ENCODE data around the gene GOLGA6L1. TPM values are rescaled to one million over a fixed set of nuclear protein-coding genes. Genes with fewer than 3 reads are reported as not detected.
"Not testable (repeated sequence)": the region's sequence is repeated elsewhere in the genome, so short reads cannot be mapped to it uniquely, and the experiment has no call there.

The GOLGA6L1 gene, protein sequence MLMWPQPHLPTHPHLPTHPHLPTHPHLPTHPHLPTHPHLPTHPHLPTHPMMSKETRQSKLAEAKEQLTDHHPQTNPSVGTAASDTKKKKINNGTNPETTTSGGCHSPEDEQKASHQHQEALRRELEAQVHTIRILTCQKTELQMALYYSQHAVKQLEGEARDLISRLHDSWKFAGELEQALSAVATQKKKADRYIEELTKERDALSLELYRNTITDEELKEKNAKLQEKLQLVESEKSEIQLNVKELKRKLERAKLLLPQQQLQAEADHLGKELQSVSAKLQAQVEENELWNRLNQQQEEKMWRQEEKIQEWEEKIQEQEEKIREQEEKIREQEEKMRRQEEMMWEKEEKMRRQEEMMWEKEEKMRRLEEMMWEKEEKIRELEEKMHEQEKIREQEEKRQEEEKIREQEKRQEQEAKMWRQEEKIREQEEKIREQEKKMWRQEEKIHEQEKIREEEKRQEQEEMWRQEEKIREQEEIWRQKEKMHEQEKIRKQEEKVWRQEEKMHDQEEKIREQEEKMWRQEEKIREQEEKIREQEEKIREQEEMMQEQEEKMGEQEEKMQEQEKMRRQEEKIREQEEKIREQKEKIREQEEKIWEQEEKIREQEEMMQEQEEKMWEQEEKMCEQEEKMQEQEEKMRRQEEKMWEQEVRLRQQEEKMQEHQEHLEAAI
- total RNA-seq (2012; rRNA removed): not detected in 2 replicates

- not testable (repeated sequence) for H3K4me2 ChIP-seq (ENCODE audit: low read length); H3K4me3 ChIP-seq (ENCODE audit: low read length); H3K9me3 ChIP-seq (replicated peaks; ENCODE audit: low read length); H3K27me3 ChIP-seq (ENCODE audit: control insufficient read depth, insufficient read depth, low read length); H3K36me3 ChIP-seq (ENCODE audit: insufficient read depth, low read length); H3K9ac ChIP-seq (ENCODE audit: low read depth, low read length); H3K4me1 ChIP-seq (ENCODE audit: control insufficient read depth, insufficient read depth, low read length)
These were observed at the start of gene GOLGA6L1 for GRCh38 chr15:23136722-23137121. Gene GOLGA6L1 (minus strand): TSS chr15:23136822. CDS start chr15:23136731, 91 bp downstream.

- H3K9ac ChIP-seq (ENCODE audit: low read depth, low read length); H3K4me2 ChIP-seq (ENCODE audit: low read length); H3K4me1 ChIP-seq (ENCODE audit: control insufficient read depth, insufficient read depth, low read length); H3K9me3 ChIP-seq (replicated peaks; ENCODE audit: low read length); H3K4me3 ChIP-seq (ENCODE audit: low read length); H3K36me3 ChIP-seq (ENCODE audit: insufficient read depth, low read length); H3K27me3 ChIP-seq (ENCODE audit: control insufficient read depth, insufficient read depth, low read length): not testable (repeated sequence)
These were observed 44.6 kb upstream of the GOLGA6L1 start for GRCh38 chr15:23181201-23181600.

GRCh38 chr15:23180547-23180927 is 43.9 kb upstream of the GOLGA6L1 start:
- not testable (repeated sequence) for H3K36me3 ChIP-seq (ENCODE audit: insufficient read depth, low read length); H3K9me3 ChIP-seq (replicated peaks; ENCODE audit: low read length); H3K4me3 ChIP-seq (ENCODE audit: low read length); H3K9ac ChIP-seq (ENCODE audit: low read depth, low read length); H3K4me2 ChIP-seq (ENCODE audit: low read length); H3K27me3 ChIP-seq (ENCODE audit: control insufficient read depth, insufficient read depth, low read length); H3K4me1 ChIP-seq (ENCODE audit: control insufficient read depth, insufficient read depth, low read length)

DNA sequence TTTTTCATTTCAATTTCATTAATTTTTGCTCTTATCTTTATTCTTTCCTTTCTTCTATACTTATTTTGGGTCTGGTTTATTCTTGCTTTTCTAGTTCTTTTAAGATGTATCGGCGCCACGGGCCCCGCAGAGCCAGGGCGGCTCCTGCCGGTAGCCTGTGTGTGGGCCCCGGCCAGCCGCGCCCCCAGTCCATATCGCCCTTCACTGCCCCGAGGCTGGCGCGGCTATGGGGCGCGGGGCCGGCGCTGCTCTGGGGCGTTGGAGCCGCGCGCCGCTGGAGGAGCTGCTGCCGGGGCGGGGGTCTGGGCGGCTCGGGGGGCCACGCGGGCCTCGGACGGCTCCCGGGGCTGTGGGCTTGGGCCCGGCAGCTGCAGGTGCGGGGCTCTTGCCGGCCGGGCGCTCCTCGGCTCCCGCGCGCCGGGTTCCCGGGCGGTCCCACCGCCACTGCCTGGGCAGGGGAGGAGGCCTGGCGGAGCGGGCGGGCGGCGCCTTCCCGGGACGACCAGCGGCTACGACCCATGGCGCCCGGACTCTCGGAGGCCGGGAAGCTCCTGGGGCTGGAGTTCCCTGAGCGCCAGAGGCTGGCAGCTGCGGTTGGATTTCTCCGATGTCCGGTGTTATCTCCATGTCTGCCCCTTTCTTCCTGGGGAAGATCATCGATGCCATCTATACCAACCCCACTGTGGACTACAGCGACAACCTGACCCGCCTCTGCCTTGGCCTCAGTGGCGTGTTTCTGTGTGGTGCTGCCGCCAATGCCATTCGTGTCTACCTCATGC is 43.3 kb upstream of the GOLGA6L1 start:
- H3K4me2 ChIP-seq (ENCODE audit: low read length); H3K9me3 ChIP-seq (replicated peaks; ENCODE audit: low read length); H3K4me3 ChIP-seq (ENCODE audit: low read length); H3K9ac ChIP-seq (ENCODE audit: low read depth, low read length); H3K36me3 ChIP-seq (ENCODE audit: insufficient read depth, low read length); H3K4me1 ChIP-seq (ENCODE audit: control insufficient read depth, insufficient read depth, low read length); H3K27me3 ChIP-seq (ENCODE audit: control insufficient read depth, insufficient read depth, low read length): not testable (repeated sequence)

GRCh38 chr15:23176683-23177082 is 40.1 kb upstream of the GOLGA6L1 start:
- H3K9me3 ChIP-seq (replicated peaks; ENCODE audit: low read length); H3K4me2 ChIP-seq (ENCODE audit: low read length); H3K4me3 ChIP-seq (ENCODE audit: low read length); H3K36me3 ChIP-seq (ENCODE audit: insufficient read depth, low read length); H3K27me3 ChIP-seq (ENCODE audit: control insufficient read depth, insufficient read depth, low read length); H3K9ac ChIP-seq (ENCODE audit: low read depth, low read length); H3K4me1 ChIP-seq (ENCODE audit: control insufficient read depth, insufficient read depth, low read length): not testable (repeated sequence)

- H3K9ac ChIP-seq (ENCODE audit: low read depth, low read length); H3K9me3 ChIP-seq (replicated peaks; ENCODE audit: low read length); H3K27me3 ChIP-seq (ENCODE audit: control insufficient read depth, insufficient read depth, low read length); H3K4me3 ChIP-seq (ENCODE audit: low read length); H3K4me2 ChIP-seq (ENCODE audit: low read length); H3K4me1 ChIP-seq (ENCODE audit: control insufficient read depth, insufficient read depth, low read length); H3K36me3 ChIP-seq (ENCODE audit: insufficient read depth, low read length): not testable (repeated sequence)
These were observed 39.0 kb upstream of the GOLGA6L1 start for GRCh38 chr15:23175606-23176005.

DNA sequence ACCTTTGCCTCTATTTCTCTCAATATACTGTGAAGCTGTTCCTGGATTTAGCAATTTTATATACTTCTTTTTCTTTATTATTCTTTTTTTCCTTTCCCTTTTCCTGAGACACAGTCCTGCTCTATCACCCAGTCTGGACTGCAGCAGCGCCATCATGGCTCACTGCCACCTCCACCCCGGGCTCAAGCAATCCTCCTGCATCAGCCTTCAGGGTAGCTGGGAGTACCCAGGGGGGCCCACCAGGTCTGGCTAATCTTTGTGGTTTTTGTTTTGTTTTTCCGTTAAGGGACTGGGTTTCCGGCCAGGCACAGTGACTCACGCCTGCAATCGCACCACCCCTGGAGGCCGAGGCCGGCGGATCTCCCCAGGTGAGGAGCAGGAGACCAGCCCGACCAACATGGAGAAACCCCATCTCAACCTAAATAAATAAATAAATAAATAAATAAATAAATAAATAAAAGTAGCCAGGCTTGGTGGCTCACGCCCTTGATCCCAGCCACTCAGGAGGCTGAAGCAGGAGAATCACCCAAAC is 38.1 kb upstream of the GOLGA6L1 start:
- not testable (repeated sequence) for H3K36me3 ChIP-seq (ENCODE audit: insufficient read depth, low read length); H3K4me1 ChIP-seq (ENCODE audit: control insufficient read depth, insufficient read depth, low read length); H3K9me3 ChIP-seq (replicated peaks; ENCODE audit: low read length); H3K27me3 ChIP-seq (ENCODE audit: control insufficient read depth, insufficient read depth, low read length); H3K4me2 ChIP-seq (ENCODE audit: low read length); H3K4me3 ChIP-seq (ENCODE audit: low read length); H3K9ac ChIP-seq (ENCODE audit: low read depth, low read length)

DNA sequence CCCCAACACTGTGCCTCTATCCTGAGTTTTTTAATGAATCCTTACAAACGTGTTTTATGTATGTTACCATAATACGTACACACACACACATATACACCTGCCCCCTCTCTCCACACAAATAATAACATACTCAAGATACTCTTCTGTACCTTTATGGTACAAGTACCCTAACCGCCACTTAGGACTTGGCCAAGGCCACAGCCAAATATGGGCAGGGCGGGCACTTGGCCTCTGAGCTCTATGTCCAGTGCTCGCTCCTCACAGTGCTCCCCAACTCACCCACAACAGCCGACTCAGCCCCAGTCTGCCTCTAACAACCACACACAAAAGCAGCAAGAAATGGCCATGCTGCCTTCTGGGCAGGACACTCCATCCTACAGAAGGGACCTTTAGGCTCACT is 3.8 kb downstream of the GOLGA6L1 start:
- not testable (repeated sequence) for H3K36me3 ChIP-seq (ENCODE audit: insufficient read depth, low read length); H3K9ac ChIP-seq (ENCODE audit: low read depth, low read length); H3K27me3 ChIP-seq (ENCODE audit: control insufficient read depth, insufficient read depth, low read length); H3K4me3 ChIP-seq (ENCODE audit: low read length); H3K4me1 ChIP-seq (ENCODE audit: control insufficient read depth, insufficient read depth, low read length); H3K9me3 ChIP-seq (replicated peaks; ENCODE audit: low read length); H3K4me2 ChIP-seq (ENCODE audit: low read length)

DNA sequence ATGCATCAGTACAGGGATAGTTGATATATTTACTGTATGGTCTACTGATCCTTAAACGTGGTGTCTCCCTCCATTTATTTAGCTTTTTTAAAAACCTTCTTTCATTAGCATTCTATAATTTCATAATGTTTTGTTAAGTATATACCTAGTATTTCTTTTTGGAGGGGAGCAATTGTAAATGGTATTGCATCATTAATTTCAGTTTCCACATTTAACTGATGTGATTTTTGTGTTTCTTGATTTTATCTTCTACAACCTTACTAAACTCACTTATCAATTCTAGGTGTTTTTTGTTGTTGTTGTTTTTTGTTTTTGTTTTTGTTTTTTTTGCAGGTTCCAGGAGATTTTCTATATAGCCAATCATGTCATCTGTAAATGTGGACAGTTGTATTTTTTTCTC is 18.4 kb downstream of the GOLGA6L1 start:
- H3K4me3 ChIP-seq (ENCODE audit: low read length): no peak overlapping the region
- no peak overlapping the region for H3K9ac ChIP-seq (ENCODE audit: low read depth, low read length)
- H3K36me3 ChIP-seq (ENCODE audit: insufficient read depth, low read length): no peaks in the 10 kb centered on the region
- no peaks in the 10 kb centered on the region for H3K4me1 ChIP-seq (ENCODE audit: control insufficient read depth, insufficient read depth, low read length)
- no peaks in the 10 kb centered on the region for H3K27me3 ChIP-seq (ENCODE audit: control insufficient read depth, insufficient read depth, low read length)
- H3K9me3 ChIP-seq (replicated peaks; ENCODE audit: low read length): no peaks in the 10 kb centered on the region
- no peak overlapping the region for H3K4me2 ChIP-seq (ENCODE audit: low read length)

DNA sequence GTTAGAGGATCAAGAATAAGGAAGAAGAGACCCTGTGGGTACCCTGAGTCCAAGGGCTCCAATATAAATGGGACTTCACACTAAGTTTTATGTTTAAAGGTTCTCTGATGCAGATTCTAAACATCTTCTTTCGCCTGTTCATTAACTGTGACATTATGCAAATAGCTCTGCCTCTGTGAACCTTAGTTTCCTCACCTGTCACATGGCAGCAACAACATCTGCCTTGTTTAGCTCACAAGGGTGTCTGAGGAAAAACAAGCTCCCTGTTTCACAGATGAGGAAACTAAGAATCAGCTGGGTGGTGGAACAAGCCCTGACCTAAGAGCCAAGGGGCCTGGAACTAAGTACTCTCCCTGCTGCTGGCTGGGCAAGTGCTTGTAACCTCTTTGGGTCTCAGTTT is 40.8 kb downstream of the GOLGA6L1 start:
- Histone ChIP-seq H3K4me1 (ENCODE audit: control insufficient read depth, insufficient read depth, low read length) (no peaks in the 10 kb centered on the region), H3K36me3 (ENCODE audit: insufficient read depth, low read length) (no peaks in the 10 kb centered on the region), H3K9me3 (replicated peaks; ENCODE audit: low read length) (no peaks in the 10 kb centered on the region), H3K27me3 (ENCODE audit: control insufficient read depth, insufficient read depth, low read length) (no peaks in the 10 kb centered on the region), H3K9ac (ENCODE audit: low read depth, low read length) (no peak overlapping the region), H3K4me3 (ENCODE audit: low read length) (no peak overlapping the region), H3K4me2 (ENCODE audit: low read length) (no peak overlapping the region)

DNA sequence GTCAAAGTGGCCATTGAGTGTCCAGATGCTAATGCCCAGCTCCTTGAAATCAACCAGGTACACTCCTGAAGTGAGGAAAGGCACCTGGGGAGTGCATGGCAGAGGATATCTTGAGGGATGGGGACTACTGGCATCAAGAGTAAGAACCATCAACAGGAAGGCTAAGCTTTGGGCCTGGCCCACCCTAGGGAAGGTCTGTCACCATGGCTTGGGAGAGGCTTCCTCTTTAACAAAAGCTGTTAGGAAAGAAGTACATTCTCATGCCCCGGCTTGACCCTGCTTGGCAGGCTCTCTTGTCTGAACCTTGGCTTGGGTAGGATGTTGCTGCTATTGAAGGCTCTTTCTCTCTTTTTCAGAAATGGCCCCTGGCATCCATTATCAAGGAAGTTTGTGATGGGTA is 53.5 kb downstream of the GOLGA6L1 start:
- Histone ChIP-seq H3K4me1 (ENCODE audit: control insufficient read depth, insufficient read depth, low read length) (no peaks in the 10 kb centered on the region), H3K9me3 (replicated peaks; ENCODE audit: low read length) (no peaks in the 10 kb centered on the region), H3K4me2 (ENCODE audit: low read length) (no peak overlapping the region), H3K9ac (ENCODE audit: low read depth, low read length) (no peak overlapping the region), H3K4me3 (ENCODE audit: low read length) (no peak overlapping the region), H3K27me3 (ENCODE audit: control insufficient read depth, insufficient read depth, low read length) (no peaks in the 10 kb centered on the region), H3K36me3 (ENCODE audit: insufficient read depth, low read length) (no peaks in the 10 kb centered on the region)

Data from skeletal muscle satellite cell (primary cell).